GM19463 (cell line): ENCODE measurements around the gene GJA10.
A peak's percentile ranks its signal among the peaks of the same experiment; 100 is the strongest.
"Not testable (repeated sequence)": the region's sequence is repeated elsewhere in the genome, so short reads cannot be mapped to it uniquely, and the experiment has no call there.

Source experiments
- ATAC-seq: cut with Tn5 transposase; IDR thresholded peaks from one replicate; pipeline ENCODE4 v1.9.1; 2021; ENCODE audit warnings: mild to moderate bottlenecking, moderate library complexity; ENCODE audit not compliant: unreplicated experiment

The GJA10 gene

DNA sequence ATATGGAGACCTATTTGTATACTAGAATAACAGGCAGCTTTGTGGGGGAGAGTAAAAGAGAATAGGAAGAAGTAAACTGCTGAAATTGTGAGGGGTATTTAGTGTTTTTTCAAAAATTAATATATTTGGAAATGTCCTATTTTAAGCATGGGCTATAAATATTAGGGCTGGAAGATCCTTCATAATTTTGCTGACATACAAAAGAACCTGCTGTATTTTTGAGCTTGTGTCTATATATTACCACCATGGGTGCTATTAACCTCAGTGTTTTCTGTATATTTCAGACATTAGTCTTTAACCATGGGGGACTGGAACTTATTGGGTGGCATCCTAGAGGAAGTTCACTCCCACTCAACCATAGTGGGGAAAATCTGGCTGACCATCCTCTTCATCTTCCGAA is at the start of gene GJA10:
GJA10 (plus strand) TSS at position 301 of the 400 bp plus-strand sequence; CDS start at position 301, 0 bp downstream.
- no peak for ATAC-seq

- not testable (repeated sequence) for ATAC-seq
Measured at GRCh38 chr6:89847513-89847912, 46.8 kb upstream of the GJA10 start.

DNA sequence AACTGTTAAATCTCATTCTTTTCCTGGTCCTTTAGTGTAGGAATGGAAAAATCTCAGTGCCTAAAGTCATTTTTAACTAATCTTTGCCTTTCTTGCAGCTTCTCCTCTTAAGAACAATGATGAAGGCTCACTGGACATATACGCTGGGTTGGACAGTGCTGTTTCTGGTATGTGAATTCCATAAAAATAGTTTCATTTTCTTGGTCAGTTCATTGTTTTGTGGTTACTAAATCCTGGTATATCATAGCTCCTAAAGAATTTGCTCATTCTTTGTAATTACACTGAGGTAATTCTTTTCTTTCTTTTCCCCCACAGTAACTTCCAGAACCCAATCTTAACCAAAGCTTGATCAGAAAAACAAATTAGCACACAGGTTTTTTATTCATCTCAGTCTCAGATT is 41.2 kb upstream of the GJA10 start:
- no peak for ATAC-seq

DNA sequence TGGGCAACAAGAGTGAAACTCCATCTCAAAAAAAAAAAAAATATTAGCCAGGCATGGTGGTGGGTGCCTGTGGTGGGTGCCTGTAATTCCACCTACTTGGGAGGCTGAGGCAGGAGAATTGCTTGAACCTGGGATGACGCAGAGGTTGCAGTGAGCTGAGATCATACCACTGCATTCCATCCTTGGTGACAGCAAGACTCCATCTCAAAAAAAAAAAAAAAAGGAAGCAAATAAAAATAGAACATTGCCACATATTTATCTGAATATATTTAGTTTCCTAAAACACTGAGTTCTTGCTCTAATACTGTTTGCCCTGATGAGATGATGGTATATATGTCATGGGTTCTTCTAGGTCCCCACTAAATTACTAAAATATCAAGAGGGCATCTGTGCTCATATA is 36.2 kb upstream of the GJA10 start:
- ATAC-seq = no peak

- peak; percentile 37 for ATAC-seq
Measured at GRCh38 chr6:89859744-89860143, 34.5 kb upstream of the GJA10 start.

DNA sequence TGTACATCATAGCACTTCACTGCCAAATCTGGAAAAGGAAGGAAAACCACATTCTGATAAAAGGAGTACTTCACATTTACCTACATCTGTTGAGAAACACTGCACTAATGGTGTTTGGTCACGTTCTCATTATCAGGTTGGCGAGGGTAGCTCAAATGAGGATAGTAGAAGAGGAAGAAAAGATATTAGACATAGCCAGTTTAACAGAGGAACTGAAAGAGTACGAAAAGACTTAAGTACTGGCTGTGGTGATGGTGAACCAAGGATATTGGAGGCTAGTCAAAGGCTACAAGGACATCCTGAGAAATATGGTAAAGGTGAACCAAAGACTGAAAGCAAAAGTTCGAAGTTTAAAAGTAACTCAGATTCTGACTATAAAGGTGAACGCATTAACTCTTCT is 32.0 kb upstream of the GJA10 start:
- ATAC-seq = peak; percentile 60

DNA sequence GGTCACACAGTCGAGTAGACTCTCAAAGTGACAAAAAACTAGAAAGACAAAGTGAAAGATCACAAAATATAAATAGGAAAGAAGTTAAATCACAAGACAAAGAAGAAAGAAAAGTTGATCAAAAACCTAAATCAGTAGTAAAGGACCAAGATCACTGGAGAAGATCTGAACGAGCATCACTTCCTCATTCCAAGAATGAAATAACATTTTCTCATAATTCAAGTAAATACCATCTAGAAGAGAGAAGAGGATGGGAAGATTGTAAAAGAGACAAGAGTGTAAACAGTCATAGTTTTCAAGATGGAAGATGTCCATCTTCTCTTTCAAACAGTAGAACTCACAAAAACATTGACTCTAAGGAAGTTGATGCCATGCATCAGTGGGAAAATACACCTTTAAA is 31.6 kb upstream of the GJA10 start:
- ATAC-seq = peak; percentile 18

GRCh38 chr6:89866024-89866678 is 28.1 kb upstream of the GJA10 start:
- no peak for ATAC-seq

DNA sequence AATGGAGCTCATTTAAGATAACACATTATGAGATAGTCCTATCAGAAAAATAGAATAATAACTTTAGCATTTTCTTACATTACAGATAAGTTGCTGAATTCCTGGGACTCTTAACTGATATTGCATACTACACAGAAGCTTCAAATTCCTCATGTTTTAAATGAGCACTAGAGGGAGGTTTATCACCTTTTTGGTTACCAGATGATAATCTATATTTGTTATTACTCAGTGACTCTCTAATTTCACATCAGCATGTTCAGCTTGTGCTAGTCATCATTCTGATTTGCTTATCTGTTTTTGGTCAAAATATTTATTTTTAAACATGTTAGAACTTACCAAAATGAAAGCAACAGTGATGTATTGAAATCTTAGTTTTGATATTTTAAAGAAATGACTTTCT is 20.5 kb upstream of the GJA10 start:
- ATAC-seq = no peak

- ATAC-seq = no peak
Measured at GRCh38 chr6:89874438-89874837, 19.8 kb upstream of the GJA10 start.

GRCh38 chr6:89886378-89887120 is 7.7 kb upstream of the GJA10 start:
- ATAC-seq = no peak

DNA sequence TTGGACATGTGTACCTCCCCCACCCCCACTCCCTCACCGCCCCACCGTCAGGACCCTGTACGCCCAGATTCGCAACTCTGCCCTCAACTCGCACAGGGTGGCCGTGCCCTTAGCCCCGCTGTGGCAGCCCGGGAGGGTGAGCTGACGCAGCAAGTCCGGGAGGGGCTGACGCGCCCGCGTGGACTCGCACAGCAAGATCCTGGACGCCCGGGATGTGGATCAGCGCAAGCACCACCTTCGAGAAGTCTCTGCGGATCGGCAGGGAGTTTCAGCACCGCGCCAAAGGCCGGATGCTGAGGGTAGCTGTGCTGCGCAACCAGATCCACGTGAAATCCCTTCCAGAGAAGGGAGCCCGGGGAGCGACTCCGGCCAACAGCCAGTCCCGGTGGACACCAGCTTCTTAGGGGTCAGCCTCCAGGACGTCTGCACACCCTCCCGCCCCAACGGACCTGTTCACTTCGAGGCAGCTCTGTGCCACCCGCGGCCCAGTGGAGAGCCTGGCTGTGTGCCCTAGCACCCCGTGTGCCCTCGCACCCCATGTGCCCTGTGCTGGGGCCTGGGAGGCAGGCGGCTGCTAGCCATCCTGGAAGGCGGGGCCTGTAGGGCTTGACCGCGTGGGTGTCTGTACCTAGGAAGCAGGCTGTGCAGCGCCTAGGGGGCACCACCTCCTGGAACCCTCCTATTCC is 6.7 kb upstream of the GJA10 start:
- no peak for ATAC-seq

DNA sequence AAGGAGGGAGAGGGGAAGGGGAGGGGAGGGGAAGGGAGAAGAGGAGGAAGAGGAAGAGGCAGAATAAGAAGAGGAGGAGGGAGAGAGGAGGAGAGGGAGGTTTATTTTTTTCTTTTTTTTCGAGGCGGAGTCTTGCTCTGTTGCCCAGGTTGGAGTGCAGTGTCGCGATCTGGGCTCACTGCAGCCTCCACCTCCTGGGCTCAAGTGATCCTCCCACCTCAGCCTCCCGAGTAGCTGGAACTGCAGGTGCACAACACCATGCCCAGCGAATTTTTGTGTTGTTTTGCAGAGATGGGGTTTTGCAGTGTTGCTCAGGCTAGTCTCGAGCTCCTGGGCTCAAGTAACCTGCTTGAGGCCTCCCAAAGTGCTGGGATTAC is 6.1 kb upstream of the GJA10 start:
- no peak for ATAC-seq

DNA sequence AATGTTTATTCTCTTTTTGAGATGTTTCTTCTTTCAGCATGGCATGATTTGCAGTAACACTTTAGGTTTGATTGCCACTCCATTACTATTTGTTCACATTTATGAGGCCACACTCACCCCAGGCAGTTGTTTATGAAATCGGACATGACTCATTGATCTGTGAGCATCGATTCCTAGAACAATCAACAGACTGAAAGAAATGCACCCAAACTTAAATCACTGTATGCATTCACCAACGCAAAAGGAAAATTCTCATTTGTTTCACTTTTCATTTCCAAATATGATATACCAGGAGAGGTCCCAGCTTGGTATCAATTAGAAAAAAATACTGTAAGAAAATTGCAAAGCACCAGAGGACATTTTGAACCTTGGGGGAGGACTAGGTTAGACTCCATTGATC is 5.4 kb upstream of the GJA10 start:
- ATAC-seq = no peak

GRCh38 chr6:89890845-89891528 is 3.3 kb upstream of the GJA10 start:
- ATAC-seq = not testable (repeated sequence)

GRCh38 chr6:89892577-89892976 is 1.7 kb upstream of the GJA10 start:
- not testable (repeated sequence) for ATAC-seq

DNA sequence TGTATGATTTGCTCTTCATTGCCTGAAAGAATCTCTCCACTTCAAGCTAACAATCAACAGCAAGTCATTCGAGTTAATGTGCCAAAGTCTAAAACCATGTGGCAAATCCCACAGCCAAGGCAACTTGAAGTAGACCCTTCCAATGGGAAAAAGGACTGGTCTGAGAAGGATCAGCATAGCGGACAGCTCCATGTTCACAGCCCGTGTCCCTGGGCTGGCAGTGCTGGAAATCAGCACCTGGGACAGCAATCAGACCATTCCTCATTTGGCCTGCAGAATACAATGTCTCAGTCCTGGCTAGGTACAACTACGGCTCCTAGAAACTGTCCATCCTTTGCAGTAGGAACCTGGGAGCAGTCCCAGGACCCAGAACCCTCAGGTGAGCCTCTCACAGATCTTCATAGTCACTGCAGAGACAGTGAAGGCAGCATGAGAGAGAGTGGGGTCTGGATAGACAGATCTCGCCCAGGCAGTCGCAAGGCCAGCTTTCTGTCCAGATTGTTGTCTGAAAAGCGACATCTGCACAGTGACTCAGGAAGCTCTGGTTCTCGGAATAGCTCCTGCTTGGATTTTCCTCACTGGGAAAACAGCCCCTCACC is 1.1 kb downstream of the GJA10 start:
- ATAC-seq = no peak

DNA sequence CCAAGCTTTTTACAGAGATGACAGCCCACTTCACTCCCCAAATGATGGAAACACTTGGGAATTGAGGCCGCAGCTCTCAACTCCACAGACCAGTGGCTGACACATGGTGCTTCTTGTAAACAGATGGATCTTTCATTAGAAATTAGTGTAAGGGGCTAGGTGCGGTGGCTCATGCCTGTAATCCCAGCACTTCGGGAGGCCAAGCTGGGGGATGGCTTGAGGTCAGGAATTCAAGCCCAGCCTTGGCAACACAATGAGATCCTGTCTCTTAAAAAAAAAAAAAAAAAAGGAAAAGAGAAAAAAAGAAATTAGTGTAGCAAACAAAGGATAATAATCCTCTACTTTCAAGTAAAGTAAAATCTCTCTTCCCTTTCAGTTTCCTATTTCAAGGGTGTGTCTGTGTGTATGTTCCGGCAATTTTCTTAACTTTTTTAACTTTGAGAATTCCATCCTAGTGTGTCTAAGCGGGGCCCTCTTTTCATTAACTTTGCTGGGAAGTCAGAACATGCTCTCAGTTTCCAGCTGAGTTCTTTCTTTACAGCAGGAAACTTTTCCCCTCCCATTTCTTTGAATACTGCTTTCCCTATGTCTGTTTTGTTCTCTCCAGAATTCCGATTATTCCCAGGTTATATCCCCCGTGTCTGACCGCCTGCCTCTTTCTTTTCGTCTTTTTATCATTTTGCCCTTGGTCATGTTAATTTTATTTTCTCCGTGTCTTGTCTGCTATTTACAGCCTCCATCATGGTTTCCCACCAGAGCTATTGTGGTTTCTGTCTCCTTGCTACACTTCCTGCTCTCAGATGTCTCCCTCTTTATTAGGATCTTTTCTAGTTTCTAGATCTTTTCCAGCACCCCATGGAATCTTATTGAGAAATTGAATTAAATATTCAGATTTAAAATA is 16.0 kb downstream of the GJA10 start:
- ATAC-seq = not testable (repeated sequence)

DNA sequence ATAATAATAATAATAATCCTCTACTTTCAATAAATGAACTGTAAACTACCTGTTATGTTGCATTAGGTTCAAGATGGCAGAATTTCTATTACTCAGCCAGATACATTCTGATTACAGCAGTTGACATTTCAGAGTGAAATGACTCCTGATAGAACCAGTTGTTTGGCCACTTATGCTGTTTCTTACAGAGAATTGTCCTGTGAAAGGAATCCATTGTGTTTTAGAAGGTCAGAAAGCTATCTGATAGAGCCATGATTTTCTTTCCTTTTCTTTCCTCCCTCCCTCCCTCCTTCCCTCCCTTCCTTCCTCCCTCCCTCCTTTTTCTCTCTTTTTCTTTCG is 16.6 kb downstream of the GJA10 start:
- ATAC-seq = no peak
